ENCODE data around the gene LINGO3. TPM values are rescaled to one million over a fixed set of nuclear protein-coding genes. Genes with fewer than 3 reads are reported as not detected.

Gene LINGO3
- total RNA-seq (ENCODE audit: low replicate concordance) = not detected in 2 replicates

GRCh38 chr19:2308114-2308556 is at the start of gene LINGO3:
Gene LINGO3 (minus strand): TSS chr19:2308154. CDS start chr19:2291776, 16,378 bp downstream.
- DNase-seq (ENCODE audit: low read depth) = no peak
- no peak for TF ChIP-seq CTCF (IDR thresholded peaks at IDR 0.05; ENCODE audit: insufficient read depth, low read length)
- H3K4me3 ChIP-seq (ENCODE audit: low read depth, low read length) = peak within 1 kb of the TSS; percentile 44

GRCh38 chr19:2356036-2356646 is 48.2 kb upstream of the LINGO3 start:
- no peak overlapping the region for H3K4me3 ChIP-seq (ENCODE audit: low read depth, low read length)
- DNase-seq (ENCODE audit: low read depth) = no peak
- no peak for TF ChIP-seq CTCF (IDR thresholded peaks at IDR 0.05; ENCODE audit: insufficient read depth, low read length)

GRCh38 chr19:2355168-2356035 is 47.4 kb upstream of the LINGO3 start:
- DNase-seq (ENCODE audit: low read depth) = no peak
- TF ChIP-seq CTCF (IDR thresholded peaks at IDR 0.05; ENCODE audit: insufficient read depth, low read length) = no peak
- H3K4me3 ChIP-seq (ENCODE audit: low read depth, low read length) = no peak overlapping the region

GRCh38 chr19:2354670-2355069 is 46.7 kb upstream of the LINGO3 start:
- no peak for TF ChIP-seq CTCF (IDR thresholded peaks at IDR 0.05; ENCODE audit: insufficient read depth, low read length)
- no peak for DNase-seq (ENCODE audit: low read depth)

GRCh38 chr19:2353887-2354592 is 46.1 kb upstream of the LINGO3 start:
- H3K4me3 ChIP-seq (ENCODE audit: low read depth, low read length) = no peak overlapping the region
- TF ChIP-seq CTCF (IDR thresholded peaks at IDR 0.05; ENCODE audit: insufficient read depth, low read length) = no peak
- DNase-seq (ENCODE audit: low read depth) = no peak

More at GRCh38 chr19:2354670-2355069, 46.7 kb upstream of the LINGO3 start:
- H3K4me3 ChIP-seq (ENCODE audit: low read depth, low read length) = no peak overlapping the region

- no peak overlapping the region for H3K4me3 ChIP-seq (ENCODE audit: low read depth, low read length)
- no peak for DNase-seq (ENCODE audit: low read depth)
- no peak for TF ChIP-seq CTCF (IDR thresholded peaks at IDR 0.05; ENCODE audit: insufficient read depth, low read length)
These were observed 45.4 kb upstream of the LINGO3 start for GRCh38 chr19:2353159-2353886.
